Heart right ventricle (tissue), 16 donors: Measurements from ENCODE around the gene EPC2. TPM values are rescaled to one million over a fixed set of nuclear protein-coding genes. Genes with fewer than 3 reads are reported as not detected.
"Not testable (repeated sequence)": the region's sequence is repeated elsewhere in the genome, so short reads cannot be mapped to it uniquely, and the experiment has no call there.

ENCODE experiments used
- ATAC-seq, 8 donors: fragments of 200-7000 bp; cut with Tn5 transposase; one replicate each; pipeline ENCODE4 v1.9.1; 2020; ENCODE audit warnings: mild to moderate bottlenecking in 8 of 8, moderate library complexity in 8 of 8, moderate number of reproducible peaks in 1 of 8
- DNase-seq, 2 donors: peaks; one replicate each; pipeline ENCODE4 v3.0.0-alpha.2; 2020
- H3K27ac ChIP-seq, 10 donors: fragments of 200-600 bp; sonication (generic) in 2 of 10; one replicate each; pipeline versions ENCODE4 v1.5.0 to v1.8.0; 2020 to 2022; ENCODE audit warnings: mild to moderate bottlenecking in 3 of 10
- H3K27me3 ChIP-seq, 7 donors: fragments of 200-600 bp; one replicate each; pipeline ENCODE4 v1.8.0; 2021 to 2022; ENCODE audit warnings: mild to moderate bottlenecking in 2 of 7
- H3K36me3 ChIP-seq, 9 donors: fragments of 200-600 bp; sonication (generic) in 1 of 9; one replicate each; pipeline versions ENCODE4 v1.5.0 to v1.8.0; 2020 to 2022; ENCODE audit warnings: mild to moderate bottlenecking in 2 of 9
- H3K4me1 ChIP-seq, 9 donors: fragments of 200-600 bp; sonication (generic) in 1 of 9; one replicate each; pipeline versions ENCODE4 v1.5.0 to v1.8.0; 2020 to 2022; ENCODE audit warnings: mild to moderate bottlenecking in 4 of 9
- H3K4me3 ChIP-seq, 10 donors: fragments of 200-600 bp; sonication (generic) in 2 of 10; one replicate each; pipeline versions ENCODE4 v1.5.0 to v1.8.0; 2020 to 2022; ENCODE audit warnings: mild to moderate bottlenecking in 7 of 10, moderate library complexity in 2 of 10
- H3K9me3 ChIP-seq, 11 donors: fragments of 200-600 bp in 10 of 11; sonication (generic) in 2 of 11; one replicate each; pipeline versions ENCODE4 v1.5.0 to v1.8.0; 2013 to 2022; ENCODE audit warnings: mild to moderate bottlenecking in 2 of 11, control low read depth in 1 of 11, moderate library complexity in 1 of 11
- CTCF ChIP-seq, 9 donors: fragments of 200-600 bp; sonication (generic) in 2 of 9; IDR thresholded peaks; one replicate each; pipeline versions ENCODE4 v1.5.0 to v1.8.0; 2021 to 2022; ENCODE audit warnings: antibody characterized with exemption in 9 of 9, mild to moderate bottlenecking in 5 of 9, moderate library complexity in 1 of 9
- WGBS, 2 donors: extraction: QIAGEN DNeasy Blood & Tissue Kit; methylation state at CpG; one replicate each; pipeline ENCODE4 v1.1.7; 2013; ENCODE audit warnings: inconsistent platforms in 1 of 2; 5-methylcytosine and 5-hydroxymethylcytosine counted together
- intact Hi-C, 10 donors: fragments of 100-400 bp; cut with DNase I; formaldehyde crosslinking; loops; one replicate each; pipeline versions ENCODE4 v1.11.1 to v1.14.2; 2022
- polyA plus RNA-seq, 2 donors: library from polyadenylated mRNA; stranded (reverse); fragments of 200-250 nt; gene quantifications; one replicate each; pipeline ENCODE4 v1.2.3, GENCODE V29; 2013
- total RNA-seq, 10 donors: library from RNA; stranded (reverse); fragmentation: NEBNext Ultra II Directional in 3 of 10; extraction: Animal tissue kit (Norgen Biotek cat#: 25700) in 3 of 10; gene quantifications; one replicate each; pipeline versions ENCODE4 v1.2.1 to v1.2.4, GENCODE V29; 2021 to 2023
- donor health status: Arrhythmogenic right ventricular cardiomyopathy.
- donor health status: ischemic (EF 13 %, LVEDD 7.1; RV severe dilation, severe dysfunction).
- donor health status: healthy with polysubstance abuse.
- donor health status: DM: no; HTN: yes; CAD: no.
- donor health status: DM: no; HTN: no; CAD: no.
- donor health status: ischemic (EF 25% LVEDD 6.9; RV normal size, moderate dysfunction).
- donor health status: ischemic (EF 25% LVEDD 5.7; RV mildly dilated, moderate dysfunction).
- donor health status: healthy.
- donor health status: DM: yes; HTN: yes; CAD: no.
- donor health status: Ischemic cardiomyopathy.
- donor health status: ischemic (EF 35%, LVEDD 5.7; RV mildly dilated, moderate dysfunction).
- donor health status: nonischemic (EF 11% LVEDD 7.7; RV severe dilation, severe dysfunction).
- donor health status: DM: yes; HTN: yes; CAD: no.
- donor health status: PGD.
- donor health status: ischemic (EF 29% LVEDD 5.4; RV normal size, mild dysfunction).
- donor health status: nonischemic (EF 23%, LVEDD 6.1; RV moderate dilation, normal function).

Gene EPC2
- total and polyA plus RNA-seq, 12 donors: 5.5 to 28.8 (median 20.9) TPM

GRCh38 chr2:148789059-148789458, 144.5 kb downstream of the EPC2 start:
- peaks cover 0 to 52% (median 30%) of the 10 kb centered on the region in 9 donors for H3K36me3 ChIP-seq
- H3K4me1 ChIP-seq: no peaks in the 10 kb centered on the region
- H3K4me3 ChIP-seq: no peak overlapping the region
- no peaks in the 10 kb centered on the region for H3K27me3 ChIP-seq
- no peak overlapping the region for H3K27ac ChIP-seq
- ATAC-seq: no peak
- intact Hi-C loops: no loop called here
- no peak for TF ChIP-seq CTCF (IDR thresholded peaks at IDR 0.05)
- no peak for DNase-seq
- H3K9me3 ChIP-seq: peaks cover 0 to 12% (median 0%) of the 10 kb centered on the region in 11 donors

- peaks cover 0 to 41% (median 20%) of the 10 kb centered on the region in 9 donors for H3K36me3 ChIP-seq
- H3K9me3 ChIP-seq: peaks cover 0 to 12% (median 0%) of the 10 kb centered on the region in 11 donors
- DNase-seq, ATAC-seq, H3K4me3 ChIP-seq, H3K27me3 ChIP-seq, intact Hi-C loops, H3K27ac ChIP-seq, H3K4me1 ChIP-seq: not testable (repeated sequence)
- 92 to 93% methylated on average over 5 of the region's 5 CpGs for WGBS, 2 donors
These were observed 145.6 kb downstream of the EPC2 start for GRCh38 chr2:148790172-148790571.

- Histone ChIP-seq H3K27me3 (no peaks in the 10 kb centered on the region), H3K4me3 (no peak overlapping the region), H3K36me3 (peaks cover 0 to 4% (median 0%) of the 10 kb centered on the region in 9 donors), H3K27ac (no peak overlapping the region), H3K4me1 (no peaks in the 10 kb centered on the region), H3K9me3 (peaks cover 0 to 12% (median 0%) of the 10 kb centered on the region in 11 donors)
- TF ChIP-seq CTCF (IDR thresholded peaks at IDR 0.05): no peak
- DNase-seq (no peak), ATAC-seq (no peak)
- intact Hi-C loops: no loop called here
- 86 to 97% methylated on average over 2 of the region's 2 CpGs for WGBS, 2 donors
These were observed 150.0 kb downstream of the EPC2 start for GRCh38 chr2:148794558-148794957.

- peak in 1 of 8 donors; percentile 46 for ATAC-seq
- H3K27me3 ChIP-seq: no peaks in the 10 kb centered on the region
- intact Hi-C loops: no loop called here
- DNase-seq: no peak
- H3K4me3 ChIP-seq: no peak overlapping the region
- 42 to 54% methylated on average over 3 of the region's 3 CpGs for WGBS, 2 donors
- H3K36me3 ChIP-seq: no peaks in the 10 kb centered on the region
- H3K4me1 ChIP-seq: no peaks in the 10 kb centered on the region
- no peaks in the 10 kb centered on the region for H3K9me3 ChIP-seq
- no peak for TF ChIP-seq CTCF (IDR thresholded peaks at IDR 0.05)
- no peak overlapping the region for H3K27ac ChIP-seq
These were observed 152.4 kb downstream of the EPC2 start for GRCh38 chr2:148796735-148797512.
